PFSK-1 (cell line): ENCODE measurements around the gene AVPI1.

ENCODE experiments used
- FOXP2 ChIP-seq: optimal IDR thresholded peaks from 2 replicates; pipeline ENCODE3; 2011; ENCODE audit warnings: borderline replicate concordance, control low read depth, inconsistent platforms; ENCODE audit not compliant: insufficient read depth; ENCODE audit errors: extremely low read length, extremely low read depth
- POLR2AphosphoS5 ChIP-seq: IDR thresholded peaks from 2 replicates; pipeline ENCODE4 v1.6.1; 2012; ENCODE audit warnings: low read depth, mild to moderate bottlenecking, control low read depth, low read length, moderate library complexity
- REST ChIP-seq, 2 experiments: IDR thresholded peaks; 2 replicates each; pipeline versions ENCODE4 v1.6.1 to v1.8.0; 2011 to 2012; ENCODE audit warnings: low read depth in 2 of 2, low read length in 2 of 2, control low read depth in 1 of 2, inconsistent platforms in 1 of 2, mild to moderate bottlenecking in 1 of 2, moderate library complexity in 1 of 2; ENCODE audit not compliant: insufficient read depth in 1 of 2
- SIN3A ChIP-seq: IDR thresholded peaks from 2 replicates; pipeline ENCODE4 v1.6.1; 2012; ENCODE audit warnings: mild to moderate bottlenecking, low read length, moderate library complexity, borderline replicate concordance; ENCODE audit not compliant: insufficient read depth
- TAF1 ChIP-seq: IDR thresholded peaks from 2 replicates; pipeline ENCODE4 v1.6.1; 2012; ENCODE audit warnings: low read length, control low read depth, borderline replicate concordance; ENCODE audit not compliant: insufficient read depth

Gene AVPI1

GRCh38 chr10:97647556-97647955 lies 39.5 kb downstream of the AVPI1 start:
- TF ChIP-seq POLR2AphosphoS5 = no peak
- no peak for TF ChIP-seq FOXP2
- no peak for TF ChIP-seq REST (IDR thresholded peaks at IDR 0.05; ENCODE audit: insufficient read depth in 1 of 2, low read depth in 2 of 2, low read length in 2 of 2)
- TF ChIP-seq TAF1 = no peak
- TF ChIP-seq SIN3A = no peak

- TF ChIP-seq TAF1 (no peak), FOXP2 (no peak), SIN3A (no peak), POLR2AphosphoS5 (no peak), REST (IDR thresholded peaks at IDR 0.05; ENCODE audit: insufficient read depth in 1 of 2, low read depth in 2 of 2, low read length in 2 of 2) (no peak)
Observed at GRCh38 chr10:97644936-97645335, 42.1 kb downstream of the AVPI1 start.

GRCh38 chr10:97643441-97643985 lies 43.5 kb downstream of the AVPI1 start:
- TF ChIP-seq SIN3A (no peak), REST (IDR thresholded peaks at IDR 0.05; ENCODE audit: insufficient read depth in 1 of 2, low read depth in 2 of 2, low read length in 2 of 2) (no peak), FOXP2 (no peak), POLR2AphosphoS5 (no peak), TAF1 (no peak)

GRCh38 chr10:97640868-97641811 lies 45.9 kb downstream of the AVPI1 start:
- TF ChIP-seq REST (IDR thresholded peaks at IDR 0.05; ENCODE audit: insufficient read depth in 1 of 2, low read depth in 2 of 2, low read length in 2 of 2) (0 out of 4 replicates have a peak, but pooled peaks of 1 of the 2 experiments have one; percentile 29), SIN3A (no peak)
